Measurements from ENCODE around the gene CMTM6. TPM values are rescaled to one million over a fixed set of nuclear protein-coding genes. Genes with fewer than 3 reads are reported as not detected.
"Not testable (repeated sequence)": the region's sequence is repeated elsewhere in the genome, so short reads cannot be mapped to it uniquely, and the experiment has no call there.

CMTM6 gene
- total and polyA plus RNA-seq, 9 donors = 21.8 to 37.4 (median 22.5) TPM

DNA sequence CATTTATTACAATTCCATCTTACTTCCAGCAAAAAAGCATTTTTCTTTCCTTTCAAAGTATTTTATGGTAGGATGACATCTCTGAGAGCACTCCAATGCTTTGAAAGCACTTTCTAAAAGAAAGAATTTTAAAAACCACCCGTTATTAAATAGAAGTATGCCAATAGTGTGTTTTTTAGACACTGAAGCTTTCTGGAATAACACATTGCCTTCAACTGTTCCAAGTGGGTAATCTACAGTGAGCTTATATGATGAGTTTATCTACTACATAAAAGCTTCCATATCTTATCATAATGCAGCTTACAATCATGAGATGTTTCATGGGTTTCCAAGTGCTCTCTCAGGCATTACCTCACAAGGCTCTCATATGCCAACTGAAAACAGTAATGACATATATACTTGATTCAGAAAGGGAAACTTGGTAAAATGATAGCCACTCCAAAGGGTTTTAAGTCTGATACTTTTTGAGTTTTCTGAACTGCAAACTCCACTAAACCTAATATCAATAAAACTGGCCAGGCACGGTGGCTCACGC, 14.1 kb downstream of the CMTM6 start:
- Histone ChIP-seq H3K4me1 (ENCODE audit: control insufficient read depth, insufficient read depth, low read length) (no peaks in the 10 kb centered on the region), H3K36me3 (ENCODE audit: control insufficient read depth, insufficient read depth, low read length) (peaks cover 4% of the 10 kb centered on the region), H3K27me3 (ENCODE audit: control insufficient read depth, insufficient read depth, low read length) (no peaks in the 10 kb centered on the region), H3K27ac (ENCODE audit: low read length) (no peak overlapping the region), H3K9me3 (replicated peaks; ENCODE audit: control insufficient read depth, low read depth, low read length) (no peaks in the 10 kb centered on the region), H3K4me3 (ENCODE audit: low read length) (no peak overlapping the region)
- no peak for DNase-seq
- no CpG with 5 or more reads among the region's 3 CpGs for whole genome bisulfite sequencing (ENCODE audit: insufficient coverage)

DNA sequence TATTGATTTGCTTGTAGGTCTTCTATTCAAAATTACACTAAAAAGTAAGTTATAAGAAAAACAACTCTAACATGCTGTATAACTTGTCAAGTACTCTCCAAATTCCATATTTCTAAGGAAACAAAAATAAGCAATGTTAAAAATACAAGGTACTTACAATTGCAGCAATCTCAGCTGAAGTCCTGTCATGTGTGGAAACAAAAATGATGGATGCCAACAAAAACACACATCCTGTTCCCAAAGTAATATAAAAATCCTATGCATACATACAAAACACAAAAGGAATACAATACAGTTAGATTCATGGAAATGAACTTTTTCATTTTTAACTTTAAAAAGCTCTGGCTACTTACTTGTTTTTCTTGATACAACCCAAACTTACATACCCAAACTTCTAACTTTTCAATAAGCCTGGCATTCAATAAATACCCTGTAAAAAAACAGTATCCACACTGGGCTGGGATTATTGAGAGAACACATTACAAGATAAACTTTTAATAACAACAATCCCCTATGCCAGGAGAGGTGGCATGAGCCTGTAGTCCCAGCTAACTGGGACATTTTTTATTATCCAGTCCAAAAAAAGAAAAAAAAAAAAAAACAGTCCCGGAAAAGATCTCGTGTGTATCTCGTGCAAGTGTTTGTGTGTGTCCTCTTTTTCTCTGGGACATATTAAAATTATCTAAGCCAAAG, 14.7 kb downstream of the CMTM6 start:
- Histone ChIP-seq H3K36me3 (ENCODE audit: control insufficient read depth, insufficient read depth, low read length) (peaks cover 4% of the 10 kb centered on the region), H3K4me3 (ENCODE audit: low read length) (no peak overlapping the region), H3K27me3 (ENCODE audit: control insufficient read depth, insufficient read depth, low read length) (no peaks in the 10 kb centered on the region), H3K9me3 (replicated peaks; ENCODE audit: control insufficient read depth, low read depth, low read length) (no peaks in the 10 kb centered on the region), H3K27ac (ENCODE audit: low read length) (no peak overlapping the region), H3K4me1 (ENCODE audit: control insufficient read depth, insufficient read depth, low read length) (no peaks in the 10 kb centered on the region)
- no CpG with 5 or more reads among the region's 3 CpGs for WGBS (ENCODE audit: insufficient coverage)
- no peak for DNase-seq

DNA sequence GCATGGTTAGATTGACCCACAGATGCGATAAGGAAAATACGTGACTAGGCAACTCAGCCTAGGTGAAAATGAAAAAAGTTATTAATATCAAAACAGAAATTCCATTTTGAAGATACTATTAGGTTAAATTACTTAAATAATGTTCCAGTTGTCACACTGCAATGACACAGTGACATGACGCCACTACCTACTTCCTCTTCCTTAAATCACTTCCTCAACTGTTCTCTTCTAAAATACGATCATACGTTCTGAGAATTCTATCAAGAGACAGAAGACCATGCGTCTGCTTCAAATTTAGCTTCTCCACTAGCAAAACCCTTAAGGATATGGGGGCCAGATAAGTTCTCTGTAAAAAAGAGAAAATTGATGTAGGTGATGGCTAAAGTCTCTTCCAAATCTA, 18.2 kb downstream of the CMTM6 start:
- H3K27ac ChIP-seq (ENCODE audit: low read length) = no peak overlapping the region
- DNase-seq = peak; percentile 57

DNA sequence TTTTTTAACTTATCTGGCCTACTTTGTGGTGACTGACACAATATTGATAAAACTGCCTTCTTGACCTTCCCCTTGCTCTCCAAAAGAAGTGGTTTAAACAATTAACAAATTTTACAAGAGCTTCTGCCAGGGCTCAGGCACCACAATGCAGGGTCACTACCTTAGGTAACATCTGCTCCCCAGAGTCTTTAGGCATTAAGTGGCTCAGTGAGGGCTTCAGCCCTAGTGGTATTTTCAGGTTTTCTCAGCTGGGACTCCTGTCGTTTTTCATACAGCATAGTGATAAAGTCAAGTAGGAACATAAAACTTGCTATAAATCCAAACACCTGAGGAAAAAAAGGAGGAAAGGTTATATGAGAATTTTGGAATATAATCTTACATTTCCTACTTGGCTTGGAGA, 18.9 kb downstream of the CMTM6 start:
- no peak overlapping the region for H3K27ac ChIP-seq (ENCODE audit: low read length)
- no peaks in the 10 kb centered on the region for H3K27me3 ChIP-seq (ENCODE audit: control insufficient read depth, insufficient read depth, low read length)
- WGBS (ENCODE audit: insufficient coverage) = no CpG with 5 or more reads among the region's 1 CpG
- peaks cover 7% of the 10 kb centered on the region for H3K36me3 ChIP-seq (ENCODE audit: control insufficient read depth, insufficient read depth, low read length)
- no peaks in the 10 kb centered on the region for H3K4me1 ChIP-seq (ENCODE audit: control insufficient read depth, insufficient read depth, low read length)
- no peak for DNase-seq
- no peak overlapping the region for H3K4me3 ChIP-seq (ENCODE audit: low read length)
- no peaks in the 10 kb centered on the region for H3K9me3 ChIP-seq (replicated peaks; ENCODE audit: control insufficient read depth, low read depth, low read length)

More for the DNA sequence above, 18.2 kb downstream of the CMTM6 start:
- Histone ChIP-seq H3K36me3 (ENCODE audit: control insufficient read depth, insufficient read depth, low read length) (peaks cover 7% of the 10 kb centered on the region), H3K27me3 (ENCODE audit: control insufficient read depth, insufficient read depth, low read length) (no peaks in the 10 kb centered on the region), H3K4me1 (ENCODE audit: control insufficient read depth, insufficient read depth, low read length) (no peaks in the 10 kb centered on the region), H3K9me3 (replicated peaks; ENCODE audit: control insufficient read depth, low read depth, low read length) (no peaks in the 10 kb centered on the region), H3K4me3 (ENCODE audit: low read length) (no peak overlapping the region)
- WGBS (ENCODE audit: insufficient coverage) = no CpG with 5 or more reads among the region's 6 CpGs

DNA sequence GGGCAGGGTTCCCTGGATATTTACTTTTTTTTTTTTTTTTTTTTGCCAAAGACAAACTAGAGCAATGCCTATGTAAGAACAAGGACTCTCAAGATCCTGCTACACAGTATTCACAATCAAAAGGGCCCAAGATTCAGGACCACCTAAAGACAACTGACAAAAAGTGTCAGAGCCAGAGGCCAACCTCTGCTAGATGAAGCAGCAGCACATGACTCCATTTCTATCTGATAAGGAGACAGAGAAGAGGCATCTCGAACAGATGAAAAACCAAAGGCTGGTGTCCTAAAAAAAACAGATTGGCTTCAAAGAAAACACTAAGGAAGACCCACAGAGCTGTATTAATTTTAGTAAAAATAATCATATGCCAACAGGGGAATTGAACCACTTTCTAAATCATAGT, 20.0 kb downstream of the CMTM6 start:
- DNase-seq = no peak
- H3K9me3 ChIP-seq (replicated peaks; ENCODE audit: control insufficient read depth, low read depth, low read length) = no peaks in the 10 kb centered on the region
- H3K27me3 ChIP-seq (ENCODE audit: control insufficient read depth, insufficient read depth, low read length) = no peaks in the 10 kb centered on the region
- H3K4me3 ChIP-seq (ENCODE audit: low read length) = no peak overlapping the region
- H3K27ac ChIP-seq (ENCODE audit: low read length) = no peak overlapping the region
- WGBS (ENCODE audit: insufficient coverage) = no CpG with 5 or more reads among the region's 1 CpG
- peaks cover 7% of the 10 kb centered on the region for H3K36me3 ChIP-seq (ENCODE audit: control insufficient read depth, insufficient read depth, low read length)
- H3K4me1 ChIP-seq (ENCODE audit: control insufficient read depth, insufficient read depth, low read length) = no peaks in the 10 kb centered on the region

DNA sequence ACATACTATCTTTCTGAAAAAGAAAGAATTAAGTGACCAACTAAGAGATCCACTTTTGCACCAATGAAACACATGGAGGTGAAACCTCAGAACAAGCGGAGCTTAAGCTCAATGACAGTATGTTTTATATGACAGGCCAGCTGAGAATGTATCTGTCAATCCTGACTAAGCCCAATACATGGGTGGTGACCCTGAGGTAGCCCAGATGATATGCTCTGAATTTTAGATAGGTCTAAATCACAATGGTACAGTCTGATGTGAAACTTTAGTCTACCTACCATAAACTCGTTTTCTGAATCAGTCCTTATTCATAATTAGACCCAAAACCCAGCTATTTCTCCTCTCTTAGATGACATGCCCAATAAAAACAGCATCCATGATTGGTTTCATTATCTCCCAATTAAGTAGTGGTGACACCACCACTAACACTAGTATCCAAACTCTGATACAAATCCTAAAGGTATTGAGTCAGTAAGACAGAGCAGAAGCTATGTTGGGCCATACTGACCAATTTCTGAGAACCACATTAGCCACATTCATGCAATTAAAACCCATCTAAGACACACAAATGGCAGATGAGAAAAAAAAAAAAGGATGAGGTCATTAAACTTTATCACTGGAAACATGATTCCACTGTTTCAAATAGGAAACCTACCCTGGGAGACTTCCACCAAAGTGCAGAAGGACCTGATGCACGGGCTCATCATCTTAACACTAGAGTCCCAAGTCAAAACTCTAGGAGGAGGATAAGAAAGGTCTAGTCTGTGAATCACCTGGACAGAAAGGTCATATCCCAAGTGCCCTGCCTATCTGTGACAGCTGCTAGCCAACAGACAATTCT, 20.6 kb downstream of the CMTM6 start:
- peaks cover 5% of the 10 kb centered on the region for H3K36me3 ChIP-seq (ENCODE audit: control insufficient read depth, insufficient read depth, low read length)
- no peaks in the 10 kb centered on the region for H3K4me1 ChIP-seq (ENCODE audit: control insufficient read depth, insufficient read depth, low read length)
- no peaks in the 10 kb centered on the region for H3K9me3 ChIP-seq (replicated peaks; ENCODE audit: control insufficient read depth, low read depth, low read length)
- H3K4me3 ChIP-seq (ENCODE audit: low read length) = no peak overlapping the region
- WGBS (ENCODE audit: insufficient coverage) = 100% methylated on average over 2 of the region's 3 CpGs
- DNase-seq = no peak
- H3K27me3 ChIP-seq (ENCODE audit: control insufficient read depth, insufficient read depth, low read length) = no peaks in the 10 kb centered on the region
- H3K27ac ChIP-seq (ENCODE audit: low read length) = no peak overlapping the region

DNA sequence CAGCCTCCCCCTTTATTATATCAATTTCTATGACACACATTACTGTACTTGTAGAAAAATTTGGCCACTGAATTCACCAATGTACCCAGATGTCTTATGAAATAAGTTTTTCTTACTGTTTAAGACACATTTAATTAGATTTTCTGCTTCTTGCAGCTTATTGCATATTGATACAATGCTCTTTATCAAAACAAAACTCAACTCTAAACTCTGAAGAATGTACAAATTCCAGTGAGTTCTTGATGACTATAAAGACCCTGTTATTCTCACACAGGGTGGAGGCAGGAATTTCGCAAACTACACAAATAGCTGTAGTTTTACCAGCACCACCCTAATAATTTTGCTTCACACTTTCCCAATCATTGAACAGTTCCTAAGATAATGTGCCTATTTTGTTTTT, 22.0 kb downstream of the CMTM6 start:
- WGBS (ENCODE audit: insufficient coverage) = no CpG with 5 or more reads among the region's 1 CpG
- Histone ChIP-seq H3K9me3 (replicated peaks; ENCODE audit: control insufficient read depth, low read depth, low read length) (no peaks in the 10 kb centered on the region), H3K27ac (ENCODE audit: low read length) (no peak overlapping the region), H3K4me3 (ENCODE audit: low read length) (no peak overlapping the region), H3K4me1 (ENCODE audit: control insufficient read depth, insufficient read depth, low read length) (no peaks in the 10 kb centered on the region), H3K36me3 (ENCODE audit: control insufficient read depth, insufficient read depth, low read length) (peaks cover 2% of the 10 kb centered on the region), H3K27me3 (ENCODE audit: control insufficient read depth, insufficient read depth, low read length) (no peaks in the 10 kb centered on the region)
- DNase-seq = no peak

DNA sequence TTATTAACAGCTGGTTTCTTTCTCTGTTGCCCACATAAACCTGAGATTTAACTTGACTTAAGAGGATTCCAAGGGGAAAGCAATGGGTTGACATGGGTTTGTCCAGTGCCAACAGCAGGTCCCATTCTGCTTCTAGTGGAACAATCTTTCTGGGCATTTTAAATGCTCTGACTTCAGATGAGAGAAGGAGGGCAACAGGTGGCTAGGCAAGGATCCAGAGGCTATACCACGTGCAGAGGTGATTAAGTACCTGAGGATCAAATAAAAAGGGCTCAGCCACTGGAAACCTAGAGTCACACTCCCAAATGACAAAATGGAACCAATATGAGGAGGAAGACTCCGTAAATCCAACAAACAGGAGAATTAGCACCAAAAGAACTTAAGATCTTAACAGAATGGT, 28.5 kb downstream of the CMTM6 start:
- no CpG with 5 or more reads among the region's 2 CpGs for WGBS (ENCODE audit: insufficient coverage)
- Histone ChIP-seq H3K4me3 (ENCODE audit: low read length) (no peak overlapping the region), H3K9me3 (replicated peaks; ENCODE audit: control insufficient read depth, low read depth, low read length) (no peaks in the 10 kb centered on the region), H3K27ac (ENCODE audit: low read length) (no peak overlapping the region), H3K27me3 (ENCODE audit: control insufficient read depth, insufficient read depth, low read length) (no peaks in the 10 kb centered on the region), H3K4me1 (ENCODE audit: control insufficient read depth, insufficient read depth, low read length) (peaks cover 2% of the 10 kb centered on the region), H3K36me3 (ENCODE audit: control insufficient read depth, insufficient read depth, low read length) (peaks cover 7% of the 10 kb centered on the region)
- no peak for DNase-seq

DNA sequence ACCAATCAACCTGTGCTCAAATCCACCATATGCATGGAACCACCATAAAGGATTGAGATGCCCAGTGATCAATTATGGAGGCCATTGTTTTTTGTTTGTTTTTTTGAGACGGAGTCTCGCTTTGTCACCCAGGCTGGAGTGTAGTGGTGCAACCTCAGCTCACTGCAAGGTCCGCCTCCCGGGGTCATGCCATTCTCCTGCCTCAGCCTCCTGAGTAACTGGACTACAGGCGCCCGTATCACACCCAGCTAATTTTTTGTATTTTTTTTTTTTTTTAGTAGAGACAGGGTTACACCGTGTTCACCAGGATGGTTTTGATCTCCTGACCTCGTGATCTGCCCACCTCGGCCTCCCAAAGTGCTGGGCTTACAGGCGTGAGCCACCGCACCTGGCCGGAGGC, 30.5 kb downstream of the CMTM6 start:
- H3K9me3 ChIP-seq (replicated peaks; ENCODE audit: control insufficient read depth, low read depth, low read length); DNase-seq; H3K4me3 ChIP-seq (ENCODE audit: low read length); H3K27ac ChIP-seq (ENCODE audit: low read length); H3K27me3 ChIP-seq (ENCODE audit: control insufficient read depth, insufficient read depth, low read length); H3K36me3 ChIP-seq (ENCODE audit: control insufficient read depth, insufficient read depth, low read length): not testable (repeated sequence)
- 81% methylated on average over 5 of the region's 12 CpGs for WGBS (ENCODE audit: insufficient coverage)
- H3K4me1 ChIP-seq (ENCODE audit: control insufficient read depth, insufficient read depth, low read length) = peaks cover 15% of the 10 kb centered on the region

DNA sequence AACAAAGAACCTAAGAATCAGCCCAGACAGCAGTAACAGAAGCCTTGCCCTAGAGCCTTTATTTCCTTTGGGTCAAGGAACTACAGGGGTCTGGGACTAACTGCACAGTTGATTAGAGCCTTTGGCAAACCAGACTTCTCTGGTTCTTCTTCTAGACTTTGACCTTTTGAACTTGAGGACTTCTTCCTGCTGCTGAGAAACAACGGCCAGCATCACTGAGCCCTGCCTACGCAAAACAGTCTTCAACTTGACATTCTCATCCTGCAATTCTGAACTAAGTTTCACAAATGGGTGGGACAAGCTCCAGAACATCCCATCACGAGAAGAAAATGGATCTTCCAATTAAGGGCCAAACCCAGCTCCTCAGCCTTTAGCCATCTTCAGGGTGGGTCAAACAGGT, 31.4 kb downstream of the CMTM6 start:
- DNase-seq = no peak
- no peak overlapping the region for H3K27ac ChIP-seq (ENCODE audit: low read length)
- peaks cover 10% of the 10 kb centered on the region for H3K36me3 ChIP-seq (ENCODE audit: control insufficient read depth, insufficient read depth, low read length)
- no peak overlapping the region for H3K4me3 ChIP-seq (ENCODE audit: low read length)
- no peaks in the 10 kb centered on the region for H3K9me3 ChIP-seq (replicated peaks; ENCODE audit: control insufficient read depth, low read depth, low read length)
- 87% methylated on average over 3 of the region's 3 CpGs for WGBS (ENCODE audit: insufficient coverage)
- peaks cover 16% of the 10 kb centered on the region for H3K4me1 ChIP-seq (ENCODE audit: control insufficient read depth, insufficient read depth, low read length)
- H3K27me3 ChIP-seq (ENCODE audit: control insufficient read depth, insufficient read depth, low read length) = no peaks in the 10 kb centered on the region

All from muscle of leg (tissue), 11 donors.